Natural killer cell (primary cell): ENCODE measurements around the gene SAMD15. TPM values are rescaled to one million over a fixed set of nuclear protein-coding genes. Genes with fewer than 3 reads are reported as not detected.

Experiments used
- ATAC-seq, 3 donors: fragments of 150-1000 bp in 2 of 3; fragments of 200-7000 bp in 1 of 3; cut with Tn5 transposase; 1 replicate in 1 of 3; 2 replicates in 2 of 3; pipeline ENCODE4 v1.10.0; 2021; ENCODE audit warnings: mild to moderate bottlenecking in 2 of 3, moderate library complexity in 2 of 3
- DNase-seq, 2 donors: peaks; one replicate each; pipeline versions ENCODE4 v3.0.0 to v3.0.0-alpha.2; 2013 to 2021; ENCODE audit warnings: mixed read lengths in 1 of 2
- H3K27ac ChIP-seq: one replicate; pipeline ENCODE4 v1.5.1; 2013; ENCODE audit warnings: mild to moderate bottlenecking, low read length
- H3K27me3 ChIP-seq: one replicate; pipeline ENCODE4 v1.6.1; 2013; ENCODE audit warnings: low read length; ENCODE audit not compliant: control insufficient read depth, insufficient read depth
- H3K36me3 ChIP-seq: one replicate; pipeline ENCODE4 v1.6.1; 2013; ENCODE audit warnings: low read length; ENCODE audit not compliant: control insufficient read depth, insufficient read depth
- H3K4me1 ChIP-seq: one replicate; pipeline ENCODE4 v1.6.1; 2013; ENCODE audit warnings: low read length; ENCODE audit not compliant: control insufficient read depth, insufficient read depth
- H3K4me3 ChIP-seq: one replicate; pipeline ENCODE4 v1.5.1; 2013; ENCODE audit warnings: low read length
- H3K9me3 ChIP-seq: one replicate; pipeline ENCODE4 v1.6.1; 2013; ENCODE audit warnings: low read length; ENCODE audit not compliant: control insufficient read depth, insufficient read depth
- H3K27ac Mint-ChIP-seq, 2 donors: one replicate each; pipeline ENCODE4 v1.8.0; 2022; ENCODE audit warnings: mild to moderate bottlenecking in 2 of 2, mixed read lengths in 2 of 2, moderate library complexity in 1 of 2
- H3K27me3 Mint-ChIP-seq, 2 donors: one replicate each; pipeline ENCODE4 v1.8.0; 2022; ENCODE audit warnings: low read depth in 2 of 2, mixed read lengths in 2 of 2
- H3K36me3 Mint-ChIP-seq: one replicate; pipeline ENCODE4 v1.8.0; 2022; ENCODE audit warnings: mixed read lengths
- H3K4me1 Mint-ChIP-seq, 2 donors: one replicate each; pipeline ENCODE4 v1.8.0; 2022; ENCODE audit warnings: mixed read lengths in 2 of 2
- H3K4me3 Mint-ChIP-seq: one replicate; pipeline ENCODE4 v1.8.0; 2022; ENCODE audit warnings: mild to moderate bottlenecking, moderate library complexity, mixed read lengths
- H3K9me3 Mint-ChIP-seq, 2 donors: one replicate each; pipeline ENCODE4 v1.8.0; 2022; ENCODE audit warnings: mixed read lengths in 2 of 2
- CTCF ChIP-seq: fragments of 200-600 bp; IDR thresholded peaks from one replicate; pipeline ENCODE4 v1.8.0; 2022; ENCODE audit warnings: antibody characterized with exemption
- WGBS: methylation state at CpG from one replicate; pipeline ENCODE4 v1.1.7; 2013; ENCODE audit warnings: missing lambda C conversion rate; ENCODE audit not compliant: insufficient coverage; 5-methylcytosine and 5-hydroxymethylcytosine counted together
- intact Hi-C: fragments of 100-400 bp; cut with micrococcal nuclease; formaldehyde crosslinking; loops from one replicate; pipeline ENCODE4 v1.14.2; 2022
- total RNA-seq, 4 donors: library from RNA; stranded (reverse); fragments of 120-200 nt in 1 of 4; gene quantifications; one replicate each; pipeline versions ENCODE4 v1.2.3 to v1.2.4, GENCODE V29; 2013 to 2022

SAMD15 gene
- total RNA-seq, 3 donors from 2014 or later (not counting 1 experiment from before 2014, with no cell fraction given): 0.09 to 0.54 (median 0.40) TPM

GRCh38 chr14:77346495-77346894 lies 30.7 kb upstream of the SAMD15 start:
- H3K27ac Mint-ChIP-seq: no peak overlapping the region
- H3K4me3 ChIP-seq: no peak overlapping the region

GRCh38 chr14:77347751-77348150 lies 29.4 kb upstream of the SAMD15 start:
- 55% methylated on average over 1 of the region's 3 CpGs for WGBS
- TF ChIP-seq CTCF: no peak
- DNase-seq (no peak), ATAC-seq (no peak)
- Mint-ChIP-seq H3K27ac (peak overlapping the region in 1 of 2 donors; percentile 35), H3K36me3 (peaks cover 19% of the 10 kb centered on the region), H3K4me1 (peaks cover 0 to 5% of the 10 kb centered on the region in 2 donors), H3K4me3 (no peak overlapping the region), H3K9me3 (no peaks in the 10 kb centered on the region), H3K27me3 (no peaks in the 10 kb centered on the region)
- H3K27me3 ChIP-seq: no peaks in the 10 kb centered on the region
- H3K36me3 ChIP-seq: peaks cover 6% of the 10 kb centered on the region
- H3K9me3 ChIP-seq: no peaks in the 10 kb centered on the region
- intact Hi-C loops: no loop called here
- no peak overlapping the region for H3K27ac ChIP-seq
- no peaks in the 10 kb centered on the region for H3K4me1 ChIP-seq
- no peak overlapping the region for H3K4me3 ChIP-seq

More at GRCh38 chr14:77346495-77346894, 30.7 kb upstream of the SAMD15 start:
- Histone ChIP-seq H3K27ac (no peak overlapping the region), H3K4me1 (no peaks in the 10 kb centered on the region), H3K9me3 (no peaks in the 10 kb centered on the region), H3K36me3 (peaks cover 18% of the 10 kb centered on the region), H3K27me3 (no peaks in the 10 kb centered on the region)
- WGBS: 97% methylated on average over 2 of the region's 2 CpGs
- intact Hi-C loops: no loop called here
- no peak for ATAC-seq
- TF ChIP-seq CTCF: no peak
- no peak for DNase-seq
- H3K9me3 Mint-ChIP-seq: no peaks in the 10 kb centered on the region
- no peak overlapping the region for H3K4me3 Mint-ChIP-seq
- no peaks in the 10 kb centered on the region for H3K27me3 Mint-ChIP-seq
- H3K4me1 Mint-ChIP-seq: peaks cover 0 to 5% of the 10 kb centered on the region in 2 donors
- peaks cover 20% of the 10 kb centered on the region for H3K36me3 Mint-ChIP-seq

- TF ChIP-seq CTCF: no peak
- no peaks in the 10 kb centered on the region for H3K9me3 ChIP-seq
- WGBS: 95% methylated on average over 5 of the region's 5 CpGs
- ATAC-seq (no peak), DNase-seq (no peak)
- H3K9me3 Mint-ChIP-seq: no peaks in the 10 kb centered on the region
- H3K27ac Mint-ChIP-seq: no peak overlapping the region
- H3K27me3 Mint-ChIP-seq: no peaks in the 10 kb centered on the region
- intact Hi-C loops: no loop called here
- H3K36me3 ChIP-seq: peaks cover 6% of the 10 kb centered on the region
- H3K4me1 ChIP-seq: no peaks in the 10 kb centered on the region
- H3K4me3 ChIP-seq: no peak overlapping the region
- H3K4me3 Mint-ChIP-seq: no peak overlapping the region
- peaks cover 11% of the 10 kb centered on the region for H3K36me3 Mint-ChIP-seq
- H3K27ac ChIP-seq: no peak overlapping the region
- H3K4me1 Mint-ChIP-seq: no peaks in the 10 kb centered on the region
- no peaks in the 10 kb centered on the region for H3K27me3 ChIP-seq
Observed at GRCh38 chr14:77353469-77354141, 23.6 kb upstream of the SAMD15 start.

GRCh38 chr14:77355811-77356210 lies 21.4 kb upstream of the SAMD15 start:
- ATAC-seq (no peak), DNase-seq (no peak)
- Histone ChIP-seq H3K36me3 (no peaks in the 10 kb centered on the region), H3K27me3 (no peaks in the 10 kb centered on the region), H3K4me1 (no peaks in the 10 kb centered on the region), H3K9me3 (no peaks in the 10 kb centered on the region), H3K27ac (no peak overlapping the region), H3K4me3 (no peak overlapping the region)
- H3K4me3 Mint-ChIP-seq: no peak overlapping the region
- H3K36me3 Mint-ChIP-seq: no peaks in the 10 kb centered on the region
- intact Hi-C loops: no loop called here
- H3K27ac Mint-ChIP-seq: no peak overlapping the region
- H3K9me3 Mint-ChIP-seq: no peaks in the 10 kb centered on the region
- peaks cover 8 to 9% of the 10 kb centered on the region in 2 donors for H3K4me1 Mint-ChIP-seq
- no peak for TF ChIP-seq CTCF
- H3K27me3 Mint-ChIP-seq: no peaks in the 10 kb centered on the region
- 97% methylated on average over 4 of the region's 4 CpGs for WGBS
